K562 (cell line): Measurements from ENCODE around the gene SLC43A1. TPM values are rescaled to one million over a fixed set of nuclear protein-coding genes. Genes with fewer than 3 reads are reported as not detected.

ENCODE experiments used
- CCAR2 ChIP-seq: fragments of 200-400 bp; formaldehyde crosslinking; IDR thresholded peaks from 2 replicates; pipeline ENCODE4 v1.6.1; 2017; ENCODE audit warnings: mild to moderate bottlenecking, low read depth, low read length
- FOXA3 ChIP-seq, 2 experiments: fragments of 450-650 bp in 1 of 2; sonication (generic) in 1 of 2; formaldehyde crosslinking; IDR thresholded peaks in 1 of 2; conservative IDR thresholded peaks in 1 of 2; 2 replicates each; pipeline versions ENCODE4 v1.4.0 to v1.8.0; 2020 to 2022; ENCODE audit warnings: mild to moderate bottlenecking in 2 of 2, missing genetic modification reagents in 1 of 2
- HDAC2 ChIP-seq: fragments of 450-650 bp; IDR thresholded peaks from 2 replicates; pipeline ENCODE4 v1.6.1; 2016; ENCODE audit warnings: mild to moderate bottlenecking
- POU5F1 ChIP-seq: fragments of 150-350 bp; IDR thresholded peaks from 2 replicates; pipeline ENCODE4 v1.6.1; 2014; ENCODE audit warnings: borderline replicate concordance, low read length, low read depth, mild to moderate bottlenecking; ENCODE audit not compliant: partially characterized antibody
- TFAM ChIP-seq: fragments of 250-450 bp; sonication (Bioruptor Pico); conservative IDR thresholded peaks from 2 replicates; pipeline ENCODE4 v1.5.0; 2021; ENCODE audit warnings: mild to moderate bottlenecking, moderate library complexity
- ZKSCAN1 ChIP-seq: fragments of 150-350 bp; IDR thresholded peaks from 2 replicates; pipeline ENCODE4 v1.6.1; 2016; ENCODE audit warnings: low read depth, low read length
- ZNF175 ChIP-seq: fragments of 200-800 bp; sonication (Bioruptor generic); IDR thresholded peaks from 2 replicates; pipeline ENCODE4 v1.6.1; 2016; ENCODE audit warnings: low read depth, mild to moderate bottlenecking, missing genetic modification characterization, missing compliant biosample characterization
- polyA plus RNA-seq, 8 experiments: library from polyadenylated mRNA; depleted of rRNA in 4 of 8; stranded (reverse) in 5 of 8; unstranded in 3 of 8; fragments of >200 nt; fragmentation: Nextera tagmentation in 2 of 8; fragmentation: Illumina TruSeq in 1 of 8; extraction: Ambion mirVana in 2 of 8; extraction: Trizol in 1 of 8; gene quantifications; 2 replicates each; pipeline versions ENCODE4 v1.2.1 to v1.2.3, GENCODE V29; 2011 to 2014; ENCODE audit warnings: inconsistent platforms in 1 of 8, missing spikeins in 1 of 8
- total RNA-seq, 7 experiments: library from RNA; depleted of rRNA in 6 of 7; stranded (reverse); fragments of >200 nt in 6 of 7; fragmentation: Illumina TruSeq in 2 of 7; extraction: Trizol in 2 of 7; gene quantifications; 2 replicates each; pipeline versions ENCODE4 v1.2.1 to v1.2.3, GENCODE V29; 2011 to 2021; ENCODE audit warnings: low replicate concordance in 1 of 7
- TF ChIP-seq, protein P1 (sequence below): fragments of 450-650 bp; IDR thresholded peaks from 2 replicates; pipeline ENCODE4 v1.6.1; 2016; ENCODE audit warnings: mild to moderate bottlenecking
- TF ChIP-seq, protein P2 (sequence below): fragments of 250-450 bp; sonication (Bioruptor Pico); IDR thresholded peaks from 2 replicates; pipeline ENCODE4 v1.8.0; 2022; ENCODE audit warnings: moderate library complexity, mild to moderate bottlenecking, inconsistent platforms
- TF ChIP-seq, protein P3 (sequence below): fragments of 450-650 bp; IDR thresholded peaks from 2 replicates; pipeline ENCODE4 v1.6.1; 2016

Gene SLC43A1
- total and polyA plus RNA-seq, 9 of the 15 experiments (the other 6 are each of a cell fraction or from before 2014, with no cell fraction given) = 2.6 to 41.8 (median 24.6) TPM

DNA sequence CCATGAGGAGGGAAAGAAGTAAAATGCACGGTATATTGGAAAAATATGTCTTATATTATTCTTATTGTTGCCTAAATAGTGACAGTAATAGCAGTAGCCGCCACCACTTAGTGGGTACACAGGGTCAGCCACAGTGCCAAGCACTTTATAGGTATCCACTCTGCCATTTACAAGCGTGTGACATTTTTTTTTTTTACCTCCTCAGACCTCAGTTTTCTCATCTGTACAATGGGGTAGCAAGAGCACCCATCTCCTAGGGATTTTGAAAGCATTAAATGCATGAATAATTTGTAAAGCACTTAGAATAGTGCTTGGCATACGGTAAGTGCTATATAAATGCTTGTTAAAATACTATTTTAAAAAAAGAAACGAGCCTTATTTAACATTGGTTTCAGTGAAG, 46.2 kb downstream of the SLC43A1 start (continued):
- TF ChIP-seq, protein P1, sequence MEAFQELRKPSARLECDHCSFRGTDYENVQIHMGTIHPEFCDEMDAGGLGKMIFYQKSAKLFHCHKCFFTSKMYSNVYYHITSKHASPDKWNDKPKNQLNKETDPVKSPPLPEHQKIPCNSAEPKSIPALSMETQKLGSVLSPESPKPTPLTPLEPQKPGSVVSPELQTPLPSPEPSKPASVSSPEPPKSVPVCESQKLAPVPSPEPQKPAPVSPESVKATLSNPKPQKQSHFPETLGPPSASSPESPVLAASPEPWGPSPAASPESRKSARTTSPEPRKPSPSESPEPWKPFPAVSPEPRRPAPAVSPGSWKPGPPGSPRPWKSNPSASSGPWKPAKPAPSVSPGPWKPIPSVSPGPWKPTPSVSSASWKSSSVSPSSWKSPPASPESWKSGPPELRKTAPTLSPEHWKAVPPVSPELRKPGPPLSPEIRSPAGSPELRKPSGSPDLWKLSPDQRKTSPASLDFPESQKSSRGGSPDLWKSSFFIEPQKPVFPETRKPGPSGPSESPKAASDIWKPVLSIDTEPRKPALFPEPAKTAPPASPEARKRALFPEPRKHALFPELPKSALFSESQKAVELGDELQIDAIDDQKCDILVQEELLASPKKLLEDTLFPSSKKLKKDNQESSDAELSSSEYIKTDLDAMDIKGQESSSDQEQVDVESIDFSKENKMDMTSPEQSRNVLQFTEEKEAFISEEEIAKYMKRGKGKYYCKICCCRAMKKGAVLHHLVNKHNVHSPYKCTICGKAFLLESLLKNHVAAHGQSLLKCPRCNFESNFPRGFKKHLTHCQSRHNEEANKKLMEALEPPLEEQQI = no peak
- TF ChIP-seq FOXA3 (CRISPR knock-in tag; conservative IDR thresholded peaks at IDR 0.05 in 1 of 2, IDR thresholded peaks at IDR 0.05 in 1 of 2) = no peak
- TF ChIP-seq ZKSCAN1 = no peak
- TF ChIP-seq TFAM (CRISPR knock-in tag) = no peak
- TF ChIP-seq, protein P2, sequence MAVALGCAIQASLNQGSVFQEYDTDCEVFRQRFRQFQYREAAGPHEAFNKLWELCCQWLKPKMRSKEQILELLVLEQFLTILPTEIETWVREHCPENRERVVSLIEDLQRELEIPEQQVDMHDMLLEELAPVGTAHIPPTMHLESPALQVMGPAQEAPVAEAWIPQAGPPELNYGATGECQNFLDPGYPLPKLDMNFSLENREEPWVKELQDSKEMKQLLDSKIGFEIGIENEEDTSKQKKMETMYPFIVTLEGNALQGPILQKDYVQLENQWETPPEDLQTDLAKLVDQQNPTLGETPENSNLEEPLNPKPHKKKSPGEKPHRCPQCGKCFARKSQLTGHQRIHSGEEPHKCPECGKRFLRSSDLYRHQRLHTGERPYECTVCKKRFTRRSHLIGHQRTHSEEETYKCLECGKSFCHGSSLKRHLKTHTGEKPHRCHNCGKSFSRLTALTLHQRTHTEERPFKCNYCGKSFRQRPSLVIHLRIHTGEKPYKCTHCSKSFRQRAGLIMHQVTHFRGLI (CRISPR knock-in tag) = no peak
- TF ChIP-seq, protein P3, sequence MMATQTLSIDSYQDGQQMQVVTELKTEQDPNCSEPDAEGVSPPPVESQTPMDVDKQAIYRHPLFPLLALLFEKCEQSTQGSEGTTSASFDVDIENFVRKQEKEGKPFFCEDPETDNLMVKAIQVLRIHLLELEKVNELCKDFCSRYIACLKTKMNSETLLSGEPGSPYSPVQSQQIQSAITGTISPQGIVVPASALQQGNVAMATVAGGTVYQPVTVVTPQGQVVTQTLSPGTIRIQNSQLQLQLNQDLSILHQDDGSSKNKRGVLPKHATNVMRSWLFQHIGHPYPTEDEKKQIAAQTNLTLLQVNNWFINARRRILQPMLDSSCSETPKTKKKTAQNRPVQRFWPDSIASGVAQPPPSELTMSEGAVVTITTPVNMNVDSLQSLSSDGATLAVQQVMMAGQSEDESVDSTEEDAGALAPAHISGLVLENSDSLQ = no peak
- peak; percentile 57; the same call in 1 of the 2 replicates for TF ChIP-seq HDAC2
- no peak for TF ChIP-seq CCAR2
- TF ChIP-seq POU5F1 = no peak
- TF ChIP-seq ZNF175 (CRISPR knock-in tag) = no peak
